NCI-H2029 treated with DMSO at 0.1 percent for 48 hours (cell line): Measurements from ENCODE around the gene PEX10.
A peak's percentile ranks its signal among the peaks of the same experiment; 100 is the strongest.
"Not testable (repeated sequence)": the region's sequence is repeated elsewhere in the genome, so short reads cannot be mapped to it uniquely, and the experiment has no call there.

Source experiments
- DNase-seq: peaks from one replicate; lab custom pipeline; 2025; lab: John Stamatoyannopoulos, UW

Gene PEX10

DNA sequence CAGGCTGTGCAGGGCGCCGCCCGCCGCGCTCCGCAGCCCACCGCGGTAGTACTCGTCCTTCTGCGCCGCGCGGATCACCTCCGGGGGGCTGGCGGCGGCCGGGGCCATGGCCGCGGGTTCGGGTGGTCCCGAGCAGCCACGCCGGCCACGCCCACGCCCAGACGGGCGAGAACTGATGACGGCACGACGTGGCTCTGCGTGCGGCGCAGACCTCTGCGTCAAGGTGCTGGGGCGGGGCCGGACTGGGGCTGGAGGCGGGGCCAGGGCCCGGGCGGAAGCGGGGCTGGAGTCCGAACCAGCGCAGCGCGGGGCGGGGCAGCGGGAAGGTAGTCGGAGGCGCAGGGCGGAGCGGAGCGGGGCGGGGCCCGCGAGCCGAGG lies at the start of gene PEX10:
TSS of gene PEX10 (minus strand) at position 170 of the 378 bp plus-strand sequence. CDS start at position 108, 62 bp downstream.
- peak; percentile 46 for DNase-seq

GRCh38 chr1:2460996-2461751 lies 48.8 kb upstream of the PEX10 start:
- DNase-seq = no peak

DNA sequence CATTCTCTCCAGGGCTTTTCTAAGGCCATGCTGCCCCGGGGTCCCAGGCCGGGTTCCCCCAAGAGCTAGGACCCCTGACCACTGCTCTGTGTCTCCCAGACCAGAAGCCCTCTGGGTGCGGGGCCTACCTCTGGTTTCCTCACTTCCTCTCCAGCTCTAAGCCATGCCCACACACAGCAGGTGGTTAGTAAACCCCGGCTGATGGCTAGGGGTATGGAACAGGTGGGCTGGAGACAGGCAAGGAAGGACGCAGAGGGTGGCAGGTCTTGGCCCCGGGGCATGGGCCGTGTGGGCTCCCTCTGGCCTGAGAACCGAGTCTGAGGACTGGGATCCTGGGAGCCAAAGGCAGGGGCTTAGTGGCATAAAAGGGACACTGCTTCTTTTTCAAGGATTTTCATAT lies 47.8 kb upstream of the PEX10 start:
- no peak for DNase-seq

DNA sequence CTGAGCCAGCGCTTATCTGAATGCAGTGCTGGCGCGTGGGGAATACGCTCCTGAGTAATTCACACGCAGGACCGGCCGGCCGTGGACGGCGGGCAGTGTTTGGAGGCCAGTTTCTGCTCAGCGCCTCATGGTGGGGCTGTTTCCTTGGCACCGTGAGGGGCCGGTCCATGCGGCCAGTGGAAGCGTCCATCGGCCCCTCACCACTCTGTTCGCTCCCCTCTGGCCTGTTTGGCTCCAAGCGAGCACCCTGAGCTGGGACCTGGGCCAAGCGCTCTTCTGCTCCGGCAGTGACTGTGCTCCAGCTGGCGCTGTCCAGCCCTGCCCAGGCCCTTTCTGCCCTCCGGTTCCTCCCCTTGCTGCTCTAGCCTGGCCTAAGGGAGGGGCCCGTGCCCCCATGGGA lies 47.4 kb upstream of the PEX10 start:
- DNase-seq = no peak

- not testable (repeated sequence) for DNase-seq
Measured at GRCh38 chr1:2459102-2459753, 46.9 kb upstream of the PEX10 start.

GRCh38 chr1:2458687-2459086 lies 46.3 kb upstream of the PEX10 start:
- no peak for DNase-seq

DNA sequence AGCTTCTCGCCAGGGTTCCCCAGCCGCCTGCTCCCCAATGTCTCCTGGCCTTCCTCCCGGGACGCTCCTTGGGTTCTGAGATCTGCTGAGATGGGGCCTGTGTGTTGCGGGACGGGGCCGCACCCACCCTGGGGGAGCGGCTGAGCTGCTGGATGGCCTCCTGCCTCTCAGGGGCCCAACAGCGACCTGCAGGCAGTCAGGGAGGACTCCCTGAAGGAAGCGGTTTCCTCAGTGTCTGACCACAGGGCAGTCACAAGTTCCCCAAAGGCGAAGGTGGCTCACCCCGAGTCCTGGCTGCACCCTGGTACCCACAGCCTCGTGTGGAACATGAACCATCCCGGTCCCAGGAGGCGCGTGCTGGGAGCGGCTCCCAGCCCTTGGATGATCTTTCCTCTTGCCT lies 45.1 kb upstream of the PEX10 start:
- no peak for DNase-seq

- DNase-seq = no peak
Measured at GRCh38 chr1:2455757-2456156, 43.4 kb upstream of the PEX10 start.

DNA sequence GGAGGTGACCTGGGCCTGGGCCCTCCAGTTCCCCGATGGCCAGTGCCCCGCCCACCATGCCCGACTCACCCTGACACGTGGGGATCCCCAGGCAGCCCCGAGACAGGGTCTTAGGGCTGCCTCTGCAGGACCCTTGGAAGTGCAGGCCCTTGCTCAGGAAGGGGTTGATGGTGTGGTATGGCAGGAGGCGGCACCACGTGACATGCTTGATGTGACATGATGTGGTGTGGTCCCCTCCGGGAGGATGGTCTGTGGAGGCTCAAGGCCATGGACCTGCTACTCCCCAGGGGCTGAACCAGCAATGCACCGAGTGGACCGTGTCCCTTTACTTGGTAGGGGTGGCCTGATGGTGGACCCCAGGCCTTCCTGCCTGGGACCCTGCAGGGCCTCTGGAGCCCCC lies 41.9 kb upstream of the PEX10 start:
- DNase-seq = no peak

DNA sequence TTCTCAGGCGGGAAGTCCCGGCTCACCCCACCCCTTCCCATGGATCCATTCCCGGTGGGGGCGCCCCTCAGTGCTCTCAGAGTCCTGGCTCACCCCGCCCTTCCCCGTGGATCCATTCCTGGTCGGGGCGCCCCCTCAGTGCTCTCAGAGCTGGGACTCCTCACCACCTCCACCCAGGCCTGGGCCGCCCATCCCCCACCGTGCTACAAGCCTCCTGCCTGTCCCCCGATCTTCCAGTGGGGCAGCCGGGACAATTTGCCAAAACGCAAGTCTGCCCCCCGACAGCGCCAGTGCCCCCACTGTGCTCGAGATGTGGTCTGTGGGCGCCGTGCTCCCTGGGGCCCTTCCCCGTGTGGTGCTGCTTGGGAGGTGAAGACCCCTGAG lies 40.6 kb upstream of the PEX10 start:
- no peak for DNase-seq

DNA sequence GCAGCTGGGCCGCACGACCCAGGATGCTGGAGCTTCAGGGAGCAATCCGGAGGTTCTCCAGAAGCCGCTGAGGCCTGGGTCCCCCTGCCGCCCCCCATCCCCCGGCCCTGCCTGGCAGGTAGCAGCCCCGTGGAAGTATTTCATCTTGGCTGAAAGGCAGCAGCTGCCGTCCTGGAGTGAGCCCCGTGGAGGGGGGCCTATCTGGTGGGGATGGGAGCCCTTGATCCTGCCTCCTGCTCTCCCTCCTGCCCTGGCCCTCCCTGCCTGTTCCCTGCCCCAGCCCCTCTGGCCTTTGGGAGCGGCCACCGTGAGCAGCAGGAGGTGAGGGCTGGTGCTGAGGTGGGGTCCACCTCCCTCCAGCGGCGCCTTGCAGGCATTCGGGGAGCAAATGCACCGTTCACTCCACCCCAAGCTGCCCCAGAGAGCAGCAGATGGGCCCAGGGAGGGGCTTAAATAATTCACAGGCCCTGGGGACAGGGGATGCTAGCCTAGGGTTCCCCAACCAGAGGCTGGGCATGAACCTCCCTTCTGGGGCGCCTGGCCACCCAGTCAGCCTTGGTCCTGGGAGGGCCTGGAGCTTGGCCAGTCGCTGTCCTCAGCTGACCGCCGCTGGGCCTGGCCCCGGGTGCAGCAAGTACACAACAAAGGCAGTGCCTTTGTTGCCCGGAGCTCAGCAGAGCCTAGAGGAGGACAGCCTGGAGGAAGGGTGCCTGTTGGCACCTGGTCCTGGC lies 40.0 kb upstream of the PEX10 start:
- DNase-seq = no peak

GRCh38 chr1:2451741-2452140 lies 39.4 kb upstream of the PEX10 start:
- no peak for DNase-seq

DNA sequence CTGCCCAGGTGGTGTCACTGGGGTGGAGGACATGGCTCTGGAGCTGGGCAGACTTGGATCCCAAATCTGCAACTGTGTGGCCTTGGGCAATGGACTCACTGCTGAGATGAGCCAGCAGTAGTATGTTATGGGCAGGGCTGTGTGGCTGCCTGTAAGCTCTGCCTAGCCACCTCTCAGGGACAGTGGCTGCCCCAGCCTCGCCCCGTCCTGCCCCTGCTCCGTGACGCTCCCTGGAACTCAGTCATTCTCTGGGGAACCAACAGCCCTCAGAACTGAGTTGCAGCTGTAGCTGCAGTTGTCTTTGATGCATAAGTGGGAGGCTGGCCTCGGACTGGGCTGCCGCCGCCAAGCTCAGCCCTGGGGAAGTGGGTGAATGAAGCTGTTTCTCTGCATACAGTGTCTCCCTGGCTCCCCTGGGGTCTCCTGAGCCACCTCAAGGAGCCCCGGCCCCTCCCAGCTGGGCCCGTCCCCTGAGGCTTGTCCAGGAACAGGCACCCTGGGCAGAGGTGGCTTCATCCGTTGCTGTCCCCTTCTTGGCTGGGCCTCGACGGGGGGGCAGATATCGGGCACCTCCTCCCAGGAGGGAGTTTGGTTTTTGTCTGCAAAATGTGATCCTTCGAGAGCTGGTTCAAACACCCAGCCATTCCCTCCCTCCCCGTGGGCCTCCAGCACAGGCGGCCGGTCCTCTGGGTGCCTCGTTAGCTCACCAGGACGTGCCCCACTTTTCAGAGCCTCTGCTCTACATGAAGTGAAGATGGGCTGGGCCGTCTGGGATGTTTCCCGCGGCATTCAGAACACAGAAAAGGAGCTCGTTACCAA lies 37.5 kb upstream of the PEX10 start:
- DNase-seq = no peak

GRCh38 chr1:2448098-2448445 lies 35.7 kb upstream of the PEX10 start:
- no peak for DNase-seq

GRCh38 chr1:2447276-2448097 lies 35.1 kb upstream of the PEX10 start:
- no peak for DNase-seq

DNA sequence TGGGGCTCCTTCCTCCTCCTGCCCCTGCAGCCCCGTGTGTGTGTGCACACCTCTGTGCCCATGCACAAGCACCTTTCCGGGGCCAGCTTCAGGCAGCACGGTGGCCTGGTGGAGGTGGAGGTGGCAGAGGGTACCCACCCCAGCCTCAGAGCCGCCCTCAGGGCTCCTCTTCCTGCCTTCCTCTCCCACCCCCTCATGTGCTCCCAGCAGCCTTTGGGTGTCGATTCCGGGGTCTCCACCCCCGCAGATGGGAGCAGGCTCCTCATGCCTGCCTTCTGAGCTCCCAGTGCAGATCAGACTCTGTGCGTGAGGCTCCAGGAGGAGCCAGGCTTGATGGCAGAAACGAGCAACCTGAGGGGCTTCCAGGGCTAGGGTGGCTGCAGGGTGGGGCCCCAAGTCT lies 34.5 kb upstream of the PEX10 start:
- DNase-seq = no peak

- no peak for DNase-seq
Measured at GRCh38 chr1:2446394-2446793, 34.0 kb upstream of the PEX10 start.

DNA sequence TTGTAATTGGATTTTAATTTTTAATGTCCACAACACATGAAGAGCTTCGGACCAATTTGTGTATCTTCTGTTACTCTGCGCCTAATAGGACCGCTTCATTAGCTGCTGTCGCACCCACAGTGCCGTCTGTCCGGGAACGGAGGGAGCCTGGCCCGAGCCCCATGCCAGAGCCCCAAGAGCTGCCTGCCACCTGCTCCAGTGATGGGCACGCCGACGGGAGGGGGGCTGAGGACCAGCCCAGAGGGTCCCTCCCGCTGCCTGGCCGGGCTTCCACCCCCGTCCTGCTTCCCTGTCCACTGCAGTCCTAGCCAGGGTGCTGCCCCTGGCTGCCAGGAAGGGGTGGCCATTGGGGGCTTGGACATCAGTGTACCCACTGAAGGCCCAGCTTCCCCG lies 33.5 kb upstream of the PEX10 start:
- no peak for DNase-seq

DNA sequence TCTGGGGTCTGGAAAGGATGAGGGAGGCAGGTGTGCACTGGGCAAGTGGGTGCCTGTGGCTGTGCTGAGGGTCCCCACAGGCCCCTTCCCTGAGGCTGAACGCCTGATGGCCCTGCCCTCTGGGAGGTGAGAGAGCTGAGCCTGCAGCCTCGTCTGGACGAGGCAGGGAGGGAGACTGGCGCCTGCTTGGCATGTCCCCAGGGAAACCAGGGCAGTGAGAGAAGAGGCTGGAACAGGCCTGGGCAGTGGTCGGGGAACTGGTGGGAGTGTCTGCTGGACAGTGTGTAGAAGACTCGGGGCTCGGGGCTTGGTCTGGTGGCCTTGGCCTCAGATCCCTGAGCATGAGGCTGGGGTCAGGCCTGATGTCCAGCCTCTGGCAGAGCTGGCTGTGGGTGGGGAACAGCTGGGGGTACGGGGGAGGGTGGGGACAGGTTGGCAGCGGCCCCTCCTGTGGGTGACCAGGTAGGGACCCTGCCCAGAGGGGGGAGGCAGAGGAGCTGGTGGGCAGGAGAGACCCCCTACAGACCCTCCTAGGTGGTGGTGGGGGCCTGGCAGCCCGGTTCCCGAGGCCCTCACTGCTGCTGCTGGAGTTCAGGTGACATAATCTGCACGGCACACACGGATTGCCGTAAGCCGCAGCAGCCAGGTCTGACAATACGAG lies 32.9 kb upstream of the PEX10 start:
- no peak for DNase-seq

- no peak for DNase-seq
Measured at GRCh38 chr1:2444138-2444591, 31.8 kb upstream of the PEX10 start.
